Lower leg skin (tissue), 4 donors: ENCODE measurements around the gene ASXL2. TPM values are rescaled to one million over a fixed set of nuclear protein-coding genes. Genes with fewer than 3 reads are reported as not detected.
A peak's percentile ranks its signal among the peaks of the same experiment; 100 is the strongest.
"Not testable (repeated sequence)": the region's sequence is repeated elsewhere in the genome, so short reads cannot be mapped to it uniquely, and the experiment has no call there.

Experiments used
- DNase-seq, 2 donors: peaks; one replicate each; pipeline ENCODE4 v3.0.0-alpha.2; 2019; ENCODE audit warnings: low spot score in 2 of 2
- H3K4me3 ChIP-seq: fragments of 200-600 bp; sonication (generic); 2 replicates; pipeline ENCODE4 v1.5.1; 2017; ENCODE audit warnings: mild to moderate bottlenecking, low read depth; ENCODE audit not compliant: poor library complexity, severe bottlenecking
- CTCF ChIP-seq, 3 donors: fragments of 450-650 bp; IDR thresholded peaks; one replicate each; pipeline ENCODE4 v1.5.1; 2016; ENCODE audit warnings: antibody characterized with exemption in 3 of 3, mild to moderate bottlenecking in 3 of 3, moderate library complexity in 2 of 3
- POLR2A ChIP-seq, 2 donors: fragments of 450-650 bp; IDR thresholded peaks; one replicate each; pipeline ENCODE4 v1.6.1; 2016 to 2017; ENCODE audit warnings: antibody characterized with exemption in 2 of 2, mild to moderate bottlenecking in 1 of 2, moderate library complexity in 1 of 2
- WGBS, 2 donors: methylation state at CpG; one replicate each; pipeline ENCODE4 v1.1.5; 2018; 5-methylcytosine and 5-hydroxymethylcytosine counted together
- intact Hi-C: fragments of 100-400 bp; cut with DNase I; formaldehyde crosslinking; loops from one replicate; pipeline ENCODE4 v1.15.0; 2023; ENCODE audit warnings: low total_unique reads
- total RNA-seq, 4 donors: library from RNA; depleted of rRNA; stranded (reverse); fragments of >200 nt; gene quantifications; one replicate each; pipeline ENCODE4 v1.1.0, GENCODE V29; 2016

The ASXL2 gene
- total RNA-seq, 4 donors from 2014 or later = 15.1 to 21.4 (median 20.0) TPM

GRCh38 chr2:25709349-25709748 is 168.9 kb downstream of the ASXL2 start:
- no peak for TF ChIP-seq CTCF (IDR thresholded peaks at IDR 0.05)
- TF ChIP-seq POLR2A (IDR thresholded peaks at IDR 0.05) = no peak
- intact Hi-C loops = no loop called here

GRCh38 chr2:25707927-25708590 is 170.2 kb downstream of the ASXL2 start:
- no peak overlapping the region for H3K4me3 ChIP-seq
- no peak for TF ChIP-seq POLR2A (IDR thresholded peaks at IDR 0.05)
- no peak for TF ChIP-seq CTCF (IDR thresholded peaks at IDR 0.05)
- 65 to 69% methylated on average over 5 of the region's 5 CpGs for WGBS, 2 donors
- peak in 1 of 2 donors; percentile 28 for DNase-seq
- intact Hi-C loops = no loop called here

More at GRCh38 chr2:25709349-25709748, 168.9 kb downstream of the ASXL2 start:
- WGBS, 2 donors = 82 to 88% methylated on average over 2 of the region's 2 CpGs
- DNase-seq = no peak
- no peak overlapping the region for H3K4me3 ChIP-seq

GRCh38 chr2:25705575-25705974 is 172.7 kb downstream of the ASXL2 start:
- DNase-seq = peak in 1 of 2 donors; percentile 53
- WGBS, 2 donors = 94 to 96% methylated on average over 20 to 33 of the region's 33 CpGs
- H3K4me3 ChIP-seq, intact Hi-C loops: not testable (repeated sequence)

- no peak for DNase-seq
- H3K4me3 ChIP-seq = no peak overlapping the region
- TF ChIP-seq POLR2A (IDR thresholded peaks at IDR 0.05) (no peak), CTCF (IDR thresholded peaks at IDR 0.05) (no peak)
- intact Hi-C loops = no loop called here
- WGBS, 2 donors = 90 to 91% methylated on average over 9 of the region's 9 CpGs
Measured at GRCh38 chr2:25701801-25702200, 176.5 kb downstream of the ASXL2 start.

- H3K4me3 ChIP-seq = no peak overlapping the region
- TF ChIP-seq POLR2A (IDR thresholded peaks at IDR 0.05) = no peak
- TF ChIP-seq CTCF (IDR thresholded peaks at IDR 0.05) = no peak
- DNase-seq = no peak
- intact Hi-C loops = no loop called here
- WGBS, 2 donors = 20 to 35% methylated on average over 6 of the region's 6 CpGs
Measured at GRCh38 chr2:25700221-25700660, 178.0 kb downstream of the ASXL2 start.

GRCh38 chr2:25699216-25699615 is 179.1 kb downstream of the ASXL2 start:
- TF ChIP-seq CTCF (IDR thresholded peaks at IDR 0.05) (no peak), POLR2A (IDR thresholded peaks at IDR 0.05) (no peak)
- intact Hi-C loops = loop anchor here (5.0 kb wide), 1 partner anchor 47 kb away; no protein-coding TSS in a partner anchor
- no peak overlapping the region for H3K4me3 ChIP-seq
- no peak for DNase-seq
- 76 to 79% methylated on average over 7 of the region's 7 CpGs for WGBS, 2 donors
